ENCODE results near the gene ADCY1. TPM values are rescaled to one million over a fixed set of nuclear protein-coding genes. Genes with fewer than 3 reads are reported as not detected.

ADCY1 gene
- total RNA-seq, 1 experiment from 2014 or later: 0.71 TPM

- intact Hi-C loops (cut with micrococcal nuclease; ENCODE audit: unreplicated experiment): no loop called here
- Histone ChIP-seq H3K9me3 (ENCODE audit: low read depth, low read length, poor library complexity, severe bottlenecking) (no peaks in the 10 kb centered on the region), H3K4me3 (ENCODE audit: low read depth, low read length, poor library complexity, severe bottlenecking) (no peak overlapping the region), H3K27me3 (replicated peaks; ENCODE audit: insufficient read depth, low read depth, low read length, poor library complexity) (peaks cover 15% of the 10 kb centered on the region), H3K27ac (ENCODE audit: low read depth, low read length, poor library complexity, severe bottlenecking) (no peak overlapping the region), H3K36me3 (ENCODE audit: insufficient read depth, low read length, poor library complexity, severe bottlenecking) (no peaks in the 10 kb centered on the region), H3K4me1 (ENCODE audit: insufficient read depth, low read length, poor library complexity, severe bottlenecking) (no peaks in the 10 kb centered on the region)
- TF ChIP-seq EZH2 (IDR thresholded peaks at IDR 0.05; ENCODE audit: borderline replicate concordance, low read depth, low read length, poor library complexity, severe bottlenecking) (no peak), CTCF (conservative IDR thresholded peaks at IDR 0.05; ENCODE audit: low read depth, low read length) (no peak)
- ChIA-PET POLR2A (ENCODE audit: low non-redundant PET) (no interaction called here), CTCF (no interaction called here)
- BruUV-seq (replicated peaks): no TSS peak
- no peak for DNase-seq (ENCODE audit: low spot score)
These were observed 105.3 kb downstream of the ADCY1 start for GRCh38 chr7:45679516-45679915.

- no peaks in the 10 kb centered on the region for H3K4me1 ChIP-seq (ENCODE audit: insufficient read depth, low read length, poor library complexity, severe bottlenecking)
- POLR2A ChIA-PET (ENCODE audit: low non-redundant PET): no interaction called here
- H3K36me3 ChIP-seq (ENCODE audit: insufficient read depth, low read length, poor library complexity, severe bottlenecking): no peaks in the 10 kb centered on the region
- no peak overlapping the region for H3K4me3 ChIP-seq (ENCODE audit: low read depth, low read length, poor library complexity, severe bottlenecking)
- BruUV-seq (replicated peaks): no TSS peak
- H3K27ac ChIP-seq (ENCODE audit: low read depth, low read length, poor library complexity, severe bottlenecking): no peak overlapping the region
- H3K9me3 ChIP-seq (ENCODE audit: low read depth, low read length, poor library complexity, severe bottlenecking): no peaks in the 10 kb centered on the region
- CTCF ChIA-PET: no interaction called here
- no peak for DNase-seq (ENCODE audit: low spot score)
- H3K27me3 ChIP-seq (replicated peaks; ENCODE audit: insufficient read depth, low read depth, low read length, poor library complexity): peaks cover 3% of the 10 kb centered on the region
- TF ChIP-seq CTCF (conservative IDR thresholded peaks at IDR 0.05; ENCODE audit: low read depth, low read length) (no peak), EZH2 (IDR thresholded peaks at IDR 0.05; ENCODE audit: borderline replicate concordance, low read depth, low read length, poor library complexity, severe bottlenecking) (no peak)
- intact Hi-C loops (cut with micrococcal nuclease; ENCODE audit: unreplicated experiment): no loop called here
These were observed 106.6 kb downstream of the ADCY1 start for GRCh38 chr7:45680776-45681175.

GRCh38 chr7:45681596-45682357 lies 107.6 kb downstream of the ADCY1 start:
- no peaks in the 10 kb centered on the region for H3K4me1 ChIP-seq (ENCODE audit: insufficient read depth, low read length, poor library complexity, severe bottlenecking)
- H3K4me3 ChIP-seq (ENCODE audit: low read depth, low read length, poor library complexity, severe bottlenecking): no peak overlapping the region
- POLR2A ChIA-PET (ENCODE audit: low non-redundant PET): no interaction called here
- peaks cover 2% of the 10 kb centered on the region for H3K27me3 ChIP-seq (replicated peaks; ENCODE audit: insufficient read depth, low read depth, low read length, poor library complexity)
- BruUV-seq (replicated peaks): no TSS peak
- no peaks in the 10 kb centered on the region for H3K9me3 ChIP-seq (ENCODE audit: low read depth, low read length, poor library complexity, severe bottlenecking)
- TF ChIP-seq EZH2 (IDR thresholded peaks at IDR 0.05; ENCODE audit: borderline replicate concordance, low read depth, low read length, poor library complexity, severe bottlenecking): no peak
- TF ChIP-seq CTCF (conservative IDR thresholded peaks at IDR 0.05; ENCODE audit: low read depth, low read length): no peak
- intact Hi-C loops (cut with micrococcal nuclease; ENCODE audit: unreplicated experiment): no loop called here
- no peak overlapping the region for H3K27ac ChIP-seq (ENCODE audit: low read depth, low read length, poor library complexity, severe bottlenecking)
- H3K36me3 ChIP-seq (ENCODE audit: insufficient read depth, low read length, poor library complexity, severe bottlenecking): no peaks in the 10 kb centered on the region
- CTCF ChIA-PET: no interaction called here
- DNase-seq (ENCODE audit: low spot score): no peak

Data from A673 (cell line).